HepG2 (cell line): ENCODE data around the gene PCYOX1L. TPM values are rescaled to one million over a fixed set of nuclear protein-coding genes. Genes with fewer than 3 reads are reported as not detected.

Experiments used
- ATAC-seq: fragments of 200-7000 bp; cut with Tn5 transposase; 3 replicates; pipeline ENCODE4 v1.9.1; 2020; ENCODE audit warnings: mild to moderate bottlenecking, moderate library complexity
- BruUV-seq: library from RNA; stranded (reverse); fragments of 400-500 nt; replicated peaks from 2 replicates; lab custom pipeline; 2021; lab: Mats Ljungman, UMichigan
- CTCF ChIA-PET: fragments of 300-600 bp; formaldehyde crosslinking; extraction: SDS; loops from one replicate; lab custom pipeline; 2021; ENCODE audit warnings: low total read pairs, inconsistent platforms, low intra/inter-chr PET ratio; lab: Yijun Ruan, JAX
- POLR2A ChIA-PET: fragments of 350-600 bp; sonication (Branson Sonifier 250); formaldehyde crosslinking; loops from one replicate; lab custom pipeline; 2020; ENCODE audit warnings: antibody characterized with exemption, inconsistent platforms; lab: Yijun Ruan, JAX
- DNase-seq: peaks from one replicate; pipeline ENCODE4 v3.0.0-alpha.2; 2015; ENCODE audit warnings: low spot score
- FAIRE-seq: peaks from 3 replicates; lab custom pipeline; 2011; peaks lifted over from hg19 to GRCh38; lab: Jason Lieb, UNC
- H2AFZ ChIP-seq: one replicate; pipeline ENCODE4 v1.6.1; 2011; ENCODE audit warnings: low read length, inconsistent platforms
- H3K27ac ChIP-seq: fragments of 300-600 bp; 3 replicates; pipeline ENCODE4 v1.8.0; 2011; ENCODE audit warnings: mixed run types, mild to moderate bottlenecking, mixed read lengths, low read length, inconsistent platforms; ENCODE audit not compliant: insufficient read depth; ENCODE audit errors: extremely low read length
- H3K27me3 ChIP-seq, 2 experiments: fragments of 200-600 bp in 1 of 2; 2 replicates in 1 of 2; 3 replicates in 1 of 2; pipeline versions ENCODE4 v1.6.0 to v1.8.0; 2011; ENCODE audit warnings: low read length in 2 of 2, mild to moderate bottlenecking in 2 of 2, moderate library complexity in 2 of 2, inconsistent platforms in 1 of 2; ENCODE audit not compliant: insufficient read depth in 2 of 2, control insufficient read depth in 1 of 2
- H3K36me3 ChIP-seq, 2 experiments: fragments of 200-600 bp in 1 of 2; replicated peaks in 1 of 2; 2 replicates in 1 of 2; 3 replicates in 1 of 2; pipeline versions ENCODE4 v1.5.1 to v1.8.0; 2011; ENCODE audit warnings: low read length in 2 of 2, inconsistent platforms in 1 of 2; ENCODE audit not compliant: insufficient read depth in 2 of 2, control insufficient read depth in 1 of 2
- H3K4me1 ChIP-seq: 2 replicates; pipeline ENCODE4 v1.5.1; 2012; ENCODE audit warnings: low read length, inconsistent platforms; ENCODE audit not compliant: insufficient read depth
- H3K4me2 ChIP-seq: 2 replicates; pipeline ENCODE4 v1.6.0; 2011; ENCODE audit warnings: low read depth, low read length, inconsistent platforms
- H3K4me3 ChIP-seq, 3 experiments: fragments of 200-600 bp in 1 of 3; sonication (generic), shearing (Covaris generic) in 1 of 3; replicated peaks in 1 of 3; 2 replicates each; pipeline ENCODE4 v1.5.1; 2011 to 2016; ENCODE audit warnings: low read length in 3 of 3, inconsistent platforms in 2 of 3, low read depth in 2 of 3, mild to moderate bottlenecking in 2 of 3, control low read depth in 1 of 3, mixed read lengths in 1 of 3; ENCODE audit not compliant: insufficient read depth in 1 of 3
- H3K79me2 ChIP-seq: one replicate; pipeline ENCODE4 v1.6.1; 2011; ENCODE audit warnings: low read length, inconsistent platforms; ENCODE audit not compliant: insufficient read depth
- H3K9ac ChIP-seq: 2 replicates; pipeline ENCODE4 v1.6.0; 2011; ENCODE audit warnings: mild to moderate bottlenecking, low read depth, low read length, inconsistent platforms; ENCODE audit not compliant: insufficient read depth
- H3K9me3 ChIP-seq: 2 replicates; pipeline ENCODE4 v1.5.1; 2012; ENCODE audit warnings: mild to moderate bottlenecking, low read length
- H4K20me1 ChIP-seq: 2 replicates; pipeline ENCODE4 v1.6.0; 2011; ENCODE audit warnings: inconsistent platforms, mild to moderate bottlenecking, low read length, moderate library complexity; ENCODE audit not compliant: insufficient read depth
- E2F1 ChIP-seq: sonication (generic); formaldehyde crosslinking; IDR thresholded peaks from 2 replicates; pipeline ENCODE4 v1.5.0; 2020; ENCODE audit warnings: missing genetic modification reagents
- FUBP1 ChIP-seq: sonication (generic); formaldehyde crosslinking; IDR thresholded peaks from 2 replicates; pipeline ENCODE4 v1.5.1; 2020; ENCODE audit warnings: missing genetic modification reagents, mild to moderate bottlenecking, borderline replicate concordance
- HIVEP1 ChIP-seq: sonication (generic); formaldehyde crosslinking; IDR thresholded peaks from 2 replicates; pipeline ENCODE4 v1.4.0; 2020; ENCODE audit warnings: mild to moderate bottlenecking, missing genetic modification reagents
- HOMEZ ChIP-seq: IDR thresholded peaks from 2 replicates; pipeline ENCODE4 v1.6.1; 2016; ENCODE audit warnings: low read depth
- KLF13 ChIP-seq: sonication (generic); formaldehyde crosslinking; IDR thresholded peaks from 2 replicates; pipeline ENCODE4 v1.4.0; 2020; ENCODE audit warnings: mild to moderate bottlenecking, missing genetic modification reagents
- NR0B2 ChIP-seq: sonication (generic); formaldehyde crosslinking; IDR thresholded peaks from 2 replicates; pipeline ENCODE4 v1.4.0; 2020; ENCODE audit warnings: mild to moderate bottlenecking, missing genetic modification reagents
- NR2F2 ChIP-seq: IDR thresholded peaks from 2 replicates; pipeline ENCODE4 v1.6.1; 2012; ENCODE audit warnings: low read depth, inconsistent platforms, borderline replicate concordance
- POLR2A ChIP-seq, 2 experiments: IDR thresholded peaks; 2 replicates each; pipeline ENCODE4 v1.6.1; 2011; ENCODE audit warnings: low read depth in 2 of 2, low read length in 2 of 2, mild to moderate bottlenecking in 1 of 2, moderate library complexity in 1 of 2; ENCODE audit not compliant: insufficient read depth in 1 of 2
- RELA ChIP-seq: sonication (generic); formaldehyde crosslinking; IDR thresholded peaks from 2 replicates; pipeline ENCODE4 v1.4.0; 2020; ENCODE audit warnings: missing genetic modification reagents
- RFX1 ChIP-seq: fragments of 450-650 bp; IDR thresholded peaks from 2 replicates; pipeline ENCODE4 v1.6.1; 2017
- SALL1 ChIP-seq: sonication (generic); formaldehyde crosslinking; IDR thresholded peaks from 2 replicates; pipeline ENCODE4 v1.8.0; 2022; ENCODE audit warnings: mild to moderate bottlenecking, missing genetic modification reagents
- SRF ChIP-seq: IDR thresholded peaks from 2 replicates; pipeline ENCODE4 v1.6.1; 2011; ENCODE audit warnings: mild to moderate bottlenecking, low read depth, low read length, moderate library complexity
- TCF7 ChIP-seq: sonication (generic); IDR thresholded peaks from 2 replicates; pipeline ENCODE4 v1.6.1; 2016; ENCODE audit warnings: antibody characterized with exemption, low read depth
- ZKSCAN1 ChIP-seq: fragments of 150-350 bp; IDR thresholded peaks from 2 replicates; pipeline ENCODE4 v1.6.1; 2014; ENCODE audit warnings: low read length
- ZNF431 ChIP-seq: sonication (generic); formaldehyde crosslinking; IDR thresholded peaks from 2 replicates; pipeline ENCODE4 v1.9.0; 2022; ENCODE audit warnings: missing genetic modification reagents, low read depth, mild to moderate bottlenecking, borderline replicate concordance
- ZNF484 ChIP-seq: sonication (generic); formaldehyde crosslinking; IDR thresholded peaks from 2 replicates; pipeline ENCODE4 v1.5.1; 2020; ENCODE audit warnings: mild to moderate bottlenecking, low read depth, missing genetic modification reagents, borderline replicate concordance
- ZNF550 ChIP-seq: sonication (generic); formaldehyde crosslinking; IDR thresholded peaks from 2 replicates; pipeline ENCODE4 v1.4.0; 2020; ENCODE audit warnings: mild to moderate bottlenecking, missing genetic modification reagents, borderline replicate concordance
- ZNF607 ChIP-seq: sonication (generic); formaldehyde crosslinking; IDR thresholded peaks from 2 replicates; pipeline ENCODE4 v1.5.1; 2020; ENCODE audit warnings: missing genetic modification reagents, mild to moderate bottlenecking, borderline replicate concordance
- ZNF7 ChIP-seq: IDR thresholded peaks from 2 replicates; pipeline ENCODE4 v1.6.1; 2016; ENCODE audit warnings: missing biosample characterization, missing genetic modification reagents
- ZNF792 ChIP-seq: IDR thresholded peaks from 2 replicates; pipeline ENCODE4 v1.6.1; 2016
- ZNF850 ChIP-seq: sonication (generic); formaldehyde crosslinking; conservative IDR thresholded peaks from 2 replicates; pipeline ENCODE4 v1.9.0; 2021; ENCODE audit warnings: mild to moderate bottlenecking, missing genetic modification reagents
- WGBS: methylation state at CpG from one replicate; pipeline ENCODE4 v1.1.6; 2017; ENCODE audit warnings: low lambda C conversion rate; 5-methylcytosine and 5-hydroxymethylcytosine counted together
- in situ Hi-C: cut with HindIII; loops from 2 replicates; pipeline ENCODE4 v1.10.0; 2017; ENCODE audit warnings: low pct_unique_long_range_greater_than_20kb; ENCODE audit not compliant: extremely low pct_ligation_motif_present
- intact Hi-C: fragments of 100-400 bp; cut with micrococcal nuclease; formaldehyde crosslinking; loops from one replicate; pipeline ENCODE4 v1.10.0; 2022; ENCODE audit not compliant: unreplicated experiment
- polyA plus RNA-seq, 8 experiments: library from polyadenylated mRNA; depleted of rRNA in 3 of 8; stranded (reverse) in 7 of 8; unstranded in 1 of 8; fragments of >200 nt; fragmentation: Illumina TruSeq in 4 of 8; extraction: Trizol in 4 of 8; gene quantifications; 2 replicates each; pipeline versions ENCODE4 v1.2.1 to v1.2.3, GENCODE V29; 2011 to 2016; ENCODE audit warnings: low read depth in 4 of 8, missing spikeins in 1 of 8, mixed read lengths in 1 of 8; ENCODE audit not compliant: insufficient read depth in 1 of 8
- total RNA-seq, 5 experiments: library from RNA; depleted of rRNA; stranded (reverse); fragments of >200 nt; fragmentation: Illumina TruSeq; extraction: Trizol; gene quantifications; 2 replicates each; pipeline ENCODE4 v1.2.3, GENCODE V29; 2016; ENCODE audit warnings: low read depth in 1 of 5

Gene PCYOX1L
- total and polyA plus RNA-seq, 2 of the 13 experiments (the other 11 are each of a cell fraction or from before 2014, with no cell fraction given): 1.00 to 3.7 TPM

GRCh38 chr5:149387081-149387631 lies 29.3 kb downstream of the PCYOX1L start (continued):
- TF ChIP-seq FUBP1 (CRISPR knock-in tag) (no peak), HIVEP1 (no peak)

GRCh38 chr5:149387982-149388381 lies 30.1 kb downstream of the PCYOX1L start:
- POLR2A ChIA-PET: no interaction called here

More at GRCh38 chr5:149387982-149388381, 30.1 kb downstream of the PCYOX1L start:
- H4K20me1 ChIP-seq: no peaks in the 10 kb centered on the region
- H3K4me2 ChIP-seq: no peak overlapping the region
- WGBS: 90% methylated on average over 1 of the region's 1 CpG
- FAIRE-seq (no peak), ATAC-seq (no peak), DNase-seq (no peak)
- no peak for TF ChIP-seq ZKSCAN1
- no peak for TF ChIP-seq POLR2A (IDR thresholded peaks at IDR 0.05; ENCODE audit: insufficient read depth in 1 of 2, low read depth in 2 of 2, low read length in 2 of 2)
- no peak for TF ChIP-seq ZNF431 (CRISPR knock-in tag)
- TF ChIP-seq SRF: no peak
- no peak for TF ChIP-seq E2F1 (CRISPR knock-in tag)
- no peak for TF ChIP-seq KLF13 (CRISPR knock-in tag)
- no peak for TF ChIP-seq ZNF607 (CRISPR knock-in tag)
- TF ChIP-seq ZNF484 (CRISPR knock-in tag): no peak
- TF ChIP-seq HOMEZ (CRISPR knock-in tag): no peak
- no peak for TF ChIP-seq NR0B2 (CRISPR knock-in tag)
- no peak for TF ChIP-seq RFX1
- no peak for TF ChIP-seq ZNF850 (CRISPR knock-in tag)
- TF ChIP-seq TCF7: no peak
- no peak for TF ChIP-seq RELA
- no peak for TF ChIP-seq ZNF792 (CRISPR knock-in tag)
- no peak for TF ChIP-seq NR2F2
- TF ChIP-seq ZNF550: no peak
- TF ChIP-seq SALL1 (CRISPR knock-in tag): no peak
- TF ChIP-seq ZNF7: no peak
- H3K27ac ChIP-seq: no peak overlapping the region
- no peaks in the 10 kb centered on the region for H3K36me3 ChIP-seq
- H3K4me3 ChIP-seq: no peak overlapping the region
- H3K27me3 ChIP-seq: peaks cover 2 to 5% of the 10 kb centered on the region in 2 experiments; a peak in 2 of 5 replicates
- BruUV-seq: no TSS peak
- CTCF ChIA-PET: no interaction called here
- H3K4me1 ChIP-seq: peaks cover 38% of the 10 kb centered on the region
- no peak overlapping the region for H3K9ac ChIP-seq
- no peak overlapping the region for H2AFZ ChIP-seq
- in situ Hi-C loops: loop anchor here (10.0 kb wide), 1 partner anchor 47 kb away; no protein-coding TSS in a partner anchor
- no peaks in the 10 kb centered on the region for H3K79me2 ChIP-seq
- intact Hi-C loops: no loop called here
- no peaks in the 10 kb centered on the region for H3K9me3 ChIP-seq
